ENCODE data around the gene BORCS8.

Gene BORCS8

GRCh38 chr19:19227217-19227616 is 35.3 kb upstream of the BORCS8 start:
- Histone ChIP-seq H3K9ac (ENCODE audit: low read depth, low read length, poor library complexity, severe bottlenecking) (no peak overlapping the region), H3K4me3 (ENCODE audit: low read length, poor library complexity, severe bottlenecking) (no peak overlapping the region), H3K9me2 (replicated peaks; ENCODE audit: low read depth, low read length) (no peaks in the 10 kb centered on the region), H3K4me1 (ENCODE audit: insufficient read depth, low read length, poor library complexity, severe bottlenecking) (no peaks in the 10 kb centered on the region), H3K36me3 (ENCODE audit: insufficient read depth, low read length) (no peaks in the 10 kb centered on the region), H3K9me3 (ENCODE audit: insufficient read depth, low read depth, low read length) (no peaks in the 10 kb centered on the region), H2AFZ (ENCODE audit: low read length) (no peak overlapping the region), H3F3A (ENCODE audit: low read depth) (no peaks in the 10 kb centered on the region), H3K4me2 (ENCODE audit: low read depth, low read length, poor library complexity, severe bottlenecking) (no peak overlapping the region), H4K20me1 (ENCODE audit: insufficient read depth, low read length, poor library complexity, severe bottlenecking) (no peaks in the 10 kb centered on the region), H3K79me2 (ENCODE audit: insufficient read depth, low read length) (no peaks in the 10 kb centered on the region), H3K27me3 (ENCODE audit: insufficient read depth, low read length, poor library complexity, severe bottlenecking) (no peaks in the 10 kb centered on the region)
- no peak for TF ChIP-seq CTCF (conservative IDR thresholded peaks at IDR 0.05; ENCODE audit: low read length)
- no peak for TF ChIP-seq EZH2phosphoT487 (IDR thresholded peaks at IDR 0.05; ENCODE audit: borderline replicate concordance)

GRCh38 chr19:19226663-19227062 is 34.7 kb upstream of the BORCS8 start:
- no peaks in the 10 kb centered on the region for H3K27me3 ChIP-seq (ENCODE audit: insufficient read depth, low read length, poor library complexity, severe bottlenecking)
- H3K4me2 ChIP-seq (ENCODE audit: low read depth, low read length, poor library complexity, severe bottlenecking) = no peak overlapping the region
- no peaks in the 10 kb centered on the region for H4K20me1 ChIP-seq (ENCODE audit: insufficient read depth, low read length, poor library complexity, severe bottlenecking)
- TF ChIP-seq EZH2phosphoT487 (IDR thresholded peaks at IDR 0.05; ENCODE audit: borderline replicate concordance) (no peak), CTCF (conservative IDR thresholded peaks at IDR 0.05; ENCODE audit: low read length) (no peak)
- no peaks in the 10 kb centered on the region for H3K9me3 ChIP-seq (ENCODE audit: insufficient read depth, low read depth, low read length)
- H3K9me2 ChIP-seq (replicated peaks; ENCODE audit: low read depth, low read length) = no peaks in the 10 kb centered on the region
- H3K36me3 ChIP-seq (ENCODE audit: insufficient read depth, low read length) = no peaks in the 10 kb centered on the region
- H2AFZ ChIP-seq (ENCODE audit: low read length) = no peak overlapping the region
- H3K79me2 ChIP-seq (ENCODE audit: insufficient read depth, low read length) = no peaks in the 10 kb centered on the region
- H3K4me1 ChIP-seq (ENCODE audit: insufficient read depth, low read length, poor library complexity, severe bottlenecking) = no peaks in the 10 kb centered on the region
- H3F3A ChIP-seq (ENCODE audit: low read depth) = no peaks in the 10 kb centered on the region
- H3K4me3 ChIP-seq (ENCODE audit: low read length, poor library complexity, severe bottlenecking) = no peak overlapping the region
- H3K9ac ChIP-seq (ENCODE audit: low read depth, low read length, poor library complexity, severe bottlenecking) = no peak overlapping the region

GRCh38 chr19:19226204-19226603 is 34.3 kb upstream of the BORCS8 start:
- H3K4me2 ChIP-seq (ENCODE audit: low read depth, low read length, poor library complexity, severe bottlenecking) = no peak overlapping the region
- H3K36me3 ChIP-seq (ENCODE audit: insufficient read depth, low read length) = no peaks in the 10 kb centered on the region
- H4K20me1 ChIP-seq (ENCODE audit: insufficient read depth, low read length, poor library complexity, severe bottlenecking) = no peaks in the 10 kb centered on the region
- no peak for TF ChIP-seq EZH2phosphoT487 (IDR thresholded peaks at IDR 0.05; ENCODE audit: borderline replicate concordance)
- H3K79me2 ChIP-seq (ENCODE audit: insufficient read depth, low read length) = no peaks in the 10 kb centered on the region
- no peak overlapping the region for H2AFZ ChIP-seq (ENCODE audit: low read length)
- H3K4me3 ChIP-seq (ENCODE audit: low read length, poor library complexity, severe bottlenecking) = no peak overlapping the region
- no peak overlapping the region for H3K9ac ChIP-seq (ENCODE audit: low read depth, low read length, poor library complexity, severe bottlenecking)
- no peaks in the 10 kb centered on the region for H3K9me2 ChIP-seq (replicated peaks; ENCODE audit: low read depth, low read length)
- H3F3A ChIP-seq (ENCODE audit: low read depth) = no peaks in the 10 kb centered on the region
- H3K9me3 ChIP-seq (ENCODE audit: insufficient read depth, low read depth, low read length) = no peaks in the 10 kb centered on the region
- H3K27me3 ChIP-seq (ENCODE audit: insufficient read depth, low read length, poor library complexity, severe bottlenecking) = no peaks in the 10 kb centered on the region
- no peaks in the 10 kb centered on the region for H3K4me1 ChIP-seq (ENCODE audit: insufficient read depth, low read length, poor library complexity, severe bottlenecking)

GRCh38 chr19:19224852-19225494 is 33.0 kb upstream of the BORCS8 start:
- H3K36me3 ChIP-seq (ENCODE audit: insufficient read depth, low read length) = no peaks in the 10 kb centered on the region
- TF ChIP-seq CTCF (conservative IDR thresholded peaks at IDR 0.05; ENCODE audit: low read length) (no peak), EZH2phosphoT487 (IDR thresholded peaks at IDR 0.05; ENCODE audit: borderline replicate concordance) (no peak)
- H3K9ac ChIP-seq (ENCODE audit: low read depth, low read length, poor library complexity, severe bottlenecking) = no peak overlapping the region
- H3K4me3 ChIP-seq (ENCODE audit: low read length, poor library complexity, severe bottlenecking) = no peak overlapping the region
- no peaks in the 10 kb centered on the region for H3K9me2 ChIP-seq (replicated peaks; ENCODE audit: low read depth, low read length)
- H4K20me1 ChIP-seq (ENCODE audit: insufficient read depth, low read length, poor library complexity, severe bottlenecking) = no peaks in the 10 kb centered on the region
- H3K4me2 ChIP-seq (ENCODE audit: low read depth, low read length, poor library complexity, severe bottlenecking) = no peak overlapping the region
- H3K79me2 ChIP-seq (ENCODE audit: insufficient read depth, low read length) = no peaks in the 10 kb centered on the region
- no peaks in the 10 kb centered on the region for H3K27me3 ChIP-seq (ENCODE audit: insufficient read depth, low read length, poor library complexity, severe bottlenecking)
- H3K4me1 ChIP-seq (ENCODE audit: insufficient read depth, low read length, poor library complexity, severe bottlenecking) = no peaks in the 10 kb centered on the region
- no peaks in the 10 kb centered on the region for H3K9me3 ChIP-seq (ENCODE audit: insufficient read depth, low read depth, low read length)
- no peaks in the 10 kb centered on the region for H3F3A ChIP-seq (ENCODE audit: low read depth)
- no peak overlapping the region for H2AFZ ChIP-seq (ENCODE audit: low read length)
